Panc1 (cell line): Measurements from ENCODE around the gene KRTAP1-4. TPM values are rescaled to one million over a fixed set of nuclear protein-coding genes. Genes with fewer than 3 reads are reported as not detected.
"Not testable (repeated sequence)": the region's sequence is repeated elsewhere in the genome, so short reads cannot be mapped to it uniquely, and the experiment has no call there.

Experiments used
- ATAC-seq: fragments of 200-7000 bp; cut with Tn5 transposase; 2 replicates; pipeline ENCODE4 v1.9.1; 2020; ENCODE audit warnings: mild to moderate bottlenecking, moderate library complexity
- BruUV-seq: library from RNA; stranded (reverse); fragments of 400-500 nt; replicated peaks from 2 replicates; lab custom pipeline; 2021; lab: Mats Ljungman, UMichigan
- CTCF ChIA-PET: fragments of 300-600 bp; sonication (Branson Sonifier 250); formaldehyde crosslinking; loops from one replicate; lab custom pipeline; 2022; ENCODE audit warnings: antibody characterized with exemption; lab: Charles Lee
- POLR2A ChIA-PET: fragments of 300-600 bp; sonication (Branson Sonifier 250); formaldehyde crosslinking; loops from one replicate; lab custom pipeline; 2022; ENCODE audit warnings: antibody characterized with exemption; lab: Charles Lee
- DNase-seq: peaks from one replicate; pipeline ENCODE4 v3.0.0-alpha.2; 2010; ENCODE audit warnings: low read depth, low spot score
- H3K27ac ChIP-seq: 2 replicates; pipeline ENCODE4 v1.5.1; 2011; ENCODE audit warnings: mild to moderate bottlenecking, low read length, inconsistent platforms
- H3K27me3 ChIP-seq: fragments of 200-500 bp; sonication (Bioruptor generic); 2 replicates; pipeline ENCODE4 v1.6.0; 2014; ENCODE audit warnings: low read length, inconsistent platforms; ENCODE audit not compliant: control insufficient read depth, insufficient read depth
- H3K36me3 ChIP-seq: fragments of 200-500 bp; sonication (Bioruptor generic); 2 replicates; pipeline ENCODE4 v1.5.1; 2014; ENCODE audit warnings: inconsistent platforms, mild to moderate bottlenecking, low read length, moderate library complexity; ENCODE audit not compliant: control insufficient read depth, insufficient read depth
- H3K4me1 ChIP-seq: 2 replicates; pipeline ENCODE4 v1.5.1; 2011; ENCODE audit warnings: inconsistent platforms, mild to moderate bottlenecking, low read length, moderate library complexity; ENCODE audit not compliant: control insufficient read depth, insufficient read depth
- H3K4me3 ChIP-seq, 2 experiments: 2 replicates each; pipeline ENCODE4 v1.5.1; 2011 to 2012; ENCODE audit warnings: low read depth in 2 of 2, low read length in 2 of 2, mild to moderate bottlenecking in 2 of 2, inconsistent platforms in 1 of 2, moderate library complexity in 1 of 2
- H3K9me3 ChIP-seq: fragments of 200-500 bp; sonication (Bioruptor generic); 2 replicates; pipeline ENCODE4 v1.5.1; 2014; ENCODE audit warnings: low read depth, mild to moderate bottlenecking, inconsistent platforms, low read length, moderate library complexity; ENCODE audit not compliant: control insufficient read depth, insufficient read depth
- POLR2AphosphoS5 ChIP-seq: IDR thresholded peaks from 2 replicates; pipeline ENCODE4 v1.6.1; 2012; ENCODE audit warnings: mild to moderate bottlenecking, low read depth, low read length, moderate library complexity
- REST ChIP-seq, 2 experiments: IDR thresholded peaks; 2 replicates each; pipeline ENCODE4 v1.6.1; 2011 to 2012; ENCODE audit warnings: low read depth in 2 of 2, control low read depth in 1 of 2, low read length in 1 of 2, mild to moderate bottlenecking in 1 of 2, moderate library complexity in 1 of 2; ENCODE audit not compliant: insufficient read depth in 1 of 2
- SIN3A ChIP-seq: IDR thresholded peaks from 2 replicates; pipeline ENCODE4 v1.6.1; 2012; ENCODE audit warnings: low read depth, mild to moderate bottlenecking, low read length, moderate library complexity, borderline replicate concordance; ENCODE audit not compliant: insufficient read depth
- TCF7L2 ChIP-seq: IDR thresholded peaks from 2 replicates; pipeline ENCODE4 v1.6.1; 2011; ENCODE audit warnings: mild to moderate bottlenecking, low read depth, low read length, inconsistent platforms
- in situ Hi-C: cut with HindIII; loops from 2 replicates; pipeline ENCODE4 v1.10.0; 2016; ENCODE audit warnings: low sequenced_read_pairs, low pct_unique_long_range_greater_than_20kb
- intact Hi-C: fragments of 100-400 bp; cut with micrococcal nuclease; formaldehyde crosslinking; loops from one replicate; pipeline ENCODE4 v1.10.0; 2022; ENCODE audit not compliant: unreplicated experiment
- total RNA-seq: library from RNA; stranded (reverse); gene quantifications from one replicate; pipeline ENCODE4 v1.2.1, GENCODE V29; 2021; ENCODE audit not compliant: unreplicated experiment
- TF ChIP-seq, protein P1 (sequence below): fragments of 450-650 bp; IDR thresholded peaks from 2 replicates; pipeline ENCODE4 v1.5.1; 2017; ENCODE audit warnings: mild to moderate bottlenecking

KRTAP1-4 gene
- total RNA-seq, 1 experiment from 2014 or later: not detected

DNA sequence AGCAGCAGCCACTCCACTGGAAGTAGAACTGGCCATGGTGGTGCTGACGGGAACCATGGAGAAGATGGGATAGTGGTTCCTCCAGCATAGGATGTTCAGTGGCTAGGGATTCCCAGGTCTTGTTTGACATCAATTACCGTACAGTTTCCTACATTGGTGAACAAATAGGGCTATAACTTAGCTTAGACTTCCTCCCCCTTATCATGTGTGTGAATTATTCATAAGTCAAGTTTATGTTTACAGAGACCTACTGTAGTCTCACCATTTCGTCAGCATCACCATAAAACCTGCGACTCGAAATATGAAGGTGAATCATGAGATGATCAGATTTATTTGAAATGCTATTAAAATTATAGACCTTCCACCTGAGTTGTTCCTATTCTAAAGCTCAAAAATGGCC lies 28.7 kb upstream of the KRTAP1-4 start:
- Histone ChIP-seq H3K9me3 (no peaks in the 10 kb centered on the region), H3K4me1 (no peaks in the 10 kb centered on the region), H3K4me3 (no peak overlapping the region), H3K36me3 (no peaks in the 10 kb centered on the region), H3K27ac (no peak overlapping the region), H3K27me3 (no peaks in the 10 kb centered on the region)
- DNase-seq (no peak), ATAC-seq (no peak)
- intact Hi-C loops (no loop called here), in situ Hi-C loops (no loop called here)
- TF ChIP-seq, protein P1, sequence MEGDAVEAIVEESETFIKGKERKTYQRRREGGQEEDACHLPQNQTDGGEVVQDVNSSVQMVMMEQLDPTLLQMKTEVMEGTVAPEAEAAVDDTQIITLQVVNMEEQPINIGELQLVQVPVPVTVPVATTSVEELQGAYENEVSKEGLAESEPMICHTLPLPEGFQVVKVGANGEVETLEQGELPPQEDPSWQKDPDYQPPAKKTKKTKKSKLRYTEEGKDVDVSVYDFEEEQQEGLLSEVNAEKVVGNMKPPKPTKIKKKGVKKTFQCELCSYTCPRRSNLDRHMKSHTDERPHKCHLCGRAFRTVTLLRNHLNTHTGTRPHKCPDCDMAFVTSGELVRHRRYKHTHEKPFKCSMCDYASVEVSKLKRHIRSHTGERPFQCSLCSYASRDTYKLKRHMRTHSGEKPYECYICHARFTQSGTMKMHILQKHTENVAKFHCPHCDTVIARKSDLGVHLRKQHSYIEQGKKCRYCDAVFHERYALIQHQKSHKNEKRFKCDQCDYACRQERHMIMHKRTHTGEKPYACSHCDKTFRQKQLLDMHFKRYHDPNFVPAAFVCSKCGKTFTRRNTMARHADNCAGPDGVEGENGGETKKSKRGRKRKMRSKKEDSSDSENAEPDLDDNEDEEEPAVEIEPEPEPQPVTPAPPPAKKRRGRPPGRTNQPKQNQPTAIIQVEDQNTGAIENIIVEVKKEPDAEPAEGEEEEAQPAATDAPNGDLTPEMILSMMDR: no peak
- TF ChIP-seq REST (IDR thresholded peaks at IDR 0.05; ENCODE audit: insufficient read depth in 1 of 2, low read depth in 2 of 2, low read length in 1 of 2): no peak
- TF ChIP-seq TCF7L2: no peak
- no peak for TF ChIP-seq POLR2AphosphoS5
- TF ChIP-seq SIN3A: no peak
- POLR2A ChIA-PET: no interaction called here
- BruUV-seq: no TSS peak
- CTCF ChIA-PET: interaction anchor here (0.6 kb wide), 1 partner anchor 97 kb away, joined by 4 read pairs; no protein-coding TSS in a partner anchor

DNA sequence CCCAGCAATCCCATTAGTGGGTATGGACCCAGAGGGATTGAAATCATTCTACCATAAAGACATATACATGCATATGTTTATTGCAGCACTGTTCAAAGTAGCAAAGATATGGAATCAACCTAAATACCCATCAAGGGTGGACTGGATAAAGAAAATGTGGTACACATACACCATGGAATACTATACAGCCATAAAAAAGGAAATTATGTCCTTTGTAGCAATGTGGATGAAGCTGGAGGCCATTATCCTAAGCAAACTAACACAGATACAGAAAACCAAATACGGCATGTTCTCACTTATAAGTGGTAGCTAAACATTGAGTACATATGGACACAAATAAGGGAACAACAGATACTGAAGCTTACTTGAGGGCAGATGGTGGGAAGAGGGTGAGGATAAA lies 27.6 kb upstream of the KRTAP1-4 start:
- no TSS peak for BruUV-seq
- no peak for ATAC-seq
- no peaks in the 10 kb centered on the region for H3K4me1 ChIP-seq
- intact Hi-C loops (no loop called here), in situ Hi-C loops (no loop called here)
- no peak for TF ChIP-seq TCF7L2
- TF ChIP-seq SIN3A: no peak
- TF ChIP-seq, protein P1: no peak
- no peak for TF ChIP-seq REST (IDR thresholded peaks at IDR 0.05; ENCODE audit: insufficient read depth in 1 of 2, low read depth in 2 of 2, low read length in 1 of 2)
- TF ChIP-seq POLR2AphosphoS5: no peak
- H3K9me3 ChIP-seq: no peaks in the 10 kb centered on the region
- no peaks in the 10 kb centered on the region for H3K27me3 ChIP-seq
- H3K27ac ChIP-seq: no peak overlapping the region
- DNase-seq: no peak
- no peak overlapping the region for H3K4me3 ChIP-seq
- ChIA-PET POLR2A (no interaction called here), CTCF (no interaction called here)
- no peaks in the 10 kb centered on the region for H3K36me3 ChIP-seq

- H3K27me3 ChIP-seq, POLR2A ChIA-PET, H3K4me1 ChIP-seq, H3K27ac ChIP-seq, H3K36me3 ChIP-seq, H3K4me3 ChIP-seq, DNase-seq, CTCF ChIA-PET, ATAC-seq, BruUV-seq, intact Hi-C loops, H3K9me3 ChIP-seq, in situ Hi-C loops: not testable (repeated sequence)
These were observed 25.1 kb upstream of the KRTAP1-4 start, which contains the start of gene KRTAP2-2 for GRCh38 chr17:41055130-41055529. TSS of gene KRTAP2-2 (minus strand) at chr17:41055230. CDS start at chr17:41055211, 19 bp downstream.
